K562 (cell line): Measurements from ENCODE around the gene ANKRD23. TPM values are rescaled to one million over a fixed set of nuclear protein-coding genes. Genes with fewer than 3 reads are reported as not detected.

Experiments
- AFF4 ChIP-seq: sonication (generic); formaldehyde crosslinking; IDR thresholded peaks from 2 replicates; pipeline ENCODE4 v1.8.0; 2023; ENCODE audit warnings: mild to moderate bottlenecking, missing genetic modification reagents
- BRD4 ChIP-seq: fragments of 200-600 bp; sonication (generic); IDR thresholded peaks from 2 replicates; pipeline ENCODE4 v1.6.1; 2017; ENCODE audit warnings: inconsistent platforms
- GTF3C2 ChIP-seq: IDR thresholded peaks from 3 replicates; pipeline ENCODE4 v1.6.1; 2011; ENCODE audit warnings: borderline replicate concordance, mild to moderate bottlenecking, moderate library complexity; ENCODE audit not compliant: insufficient read length; ENCODE audit errors: extremely low read depth
- IRF9 ChIP-seq: fragments of 450-650 bp; IDR thresholded peaks from 2 replicates; pipeline ENCODE4 v1.6.1; 2016; ENCODE audit warnings: missing biosample characterization, missing genetic modification characterization
- JUNB ChIP-seq: fragments of 450-650 bp; formaldehyde crosslinking; conservative IDR thresholded peaks from 2 replicates; pipeline ENCODE4 v1.4.0; 2020; ENCODE audit warnings: mild to moderate bottlenecking
- KDM5B ChIP-seq: fragments of 200-600 bp; sonication (generic); IDR thresholded peaks from 2 replicates; pipeline ENCODE4 v1.6.1; 2012; ENCODE audit warnings: low read depth, mild to moderate bottlenecking, moderate library complexity, low read length, control low read depth, inconsistent platforms; ENCODE audit not compliant: insufficient replicate concordance
- LCOR ChIP-seq: sonication (generic); formaldehyde crosslinking; IDR thresholded peaks from 2 replicates; pipeline ENCODE4 v1.8.0; 2022; ENCODE audit warnings: mild to moderate bottlenecking, missing genetic modification reagents
- MNT ChIP-seq, 2 experiments: fragments of 450-650 bp; conservative IDR thresholded peaks; 2 replicates each; pipeline ENCODE4 v1.6.1; 2017; ENCODE audit warnings: mild to moderate bottlenecking in 2 of 2, moderate library complexity in 2 of 2
- MXI1 ChIP-seq: IDR thresholded peaks from 2 replicates; pipeline ENCODE4 v1.6.1; 2011; ENCODE audit warnings: low read depth, mild to moderate bottlenecking, improper control_type of control experiment, low read length
- RBM14 ChIP-seq: fragments of 200-400 bp; formaldehyde crosslinking; IDR thresholded peaks from 2 replicates; pipeline ENCODE4 v1.6.1; 2018; ENCODE audit warnings: low read depth, mild to moderate bottlenecking, low read length, moderate library complexity, borderline replicate concordance; ENCODE audit not compliant: insufficient read depth
- SFPQ ChIP-seq: fragments of 200-400 bp; formaldehyde crosslinking; IDR thresholded peaks from 2 replicates; pipeline ENCODE4 v1.6.1; 2017; ENCODE audit warnings: mild to moderate bottlenecking, low read depth, low read length, moderate library complexity
- SRSF9 ChIP-seq: fragments of 200-400 bp; formaldehyde crosslinking; IDR thresholded peaks from 2 replicates; pipeline ENCODE4 v1.6.1; 2017; ENCODE audit warnings: low read depth, low read length, borderline replicate concordance
- YBX1 ChIP-seq: fragments of 450-650 bp; IDR thresholded peaks from 2 replicates; pipeline ENCODE4 v1.7.1; 2016; ENCODE audit warnings: mild to moderate bottlenecking
- ZNF507 ChIP-seq: conservative IDR thresholded peaks from 2 replicates; pipeline ENCODE4 v1.6.1; 2017; ENCODE audit warnings: missing genetic modification characterization, missing compliant biosample characterization
- ZNF830 ChIP-seq: fragments of 250-450 bp; sonication (Bioruptor Pico); IDR thresholded peaks from 2 replicates; pipeline ENCODE4 v1.5.0; 2021; ENCODE audit warnings: mild to moderate bottlenecking
- polyA plus RNA-seq, 8 experiments: library from polyadenylated mRNA; depleted of rRNA in 4 of 8; stranded (reverse) in 5 of 8; unstranded in 3 of 8; fragments of >200 nt; fragmentation: Nextera tagmentation in 2 of 8; fragmentation: Illumina TruSeq in 1 of 8; extraction: Ambion mirVana in 2 of 8; extraction: Trizol in 1 of 8; gene quantifications; 2 replicates each; pipeline versions ENCODE4 v1.2.1 to v1.2.3, GENCODE V29; 2011 to 2014; ENCODE audit warnings: inconsistent platforms in 1 of 8, missing spikeins in 1 of 8
- total RNA-seq, 7 experiments: library from RNA; depleted of rRNA in 6 of 7; stranded (reverse); fragments of >200 nt in 6 of 7; fragmentation: Illumina TruSeq in 2 of 7; extraction: Trizol in 2 of 7; gene quantifications; 2 replicates each; pipeline versions ENCODE4 v1.2.1 to v1.2.3, GENCODE V29; 2011 to 2021; ENCODE audit warnings: low replicate concordance in 1 of 7

The ANKRD23 gene
- total and polyA plus RNA-seq, 9 of the 15 experiments (the other 6 are each of a cell fraction or from before 2014, with no cell fraction given): 0.32 to 4.8 (median 2.8) TPM

GRCh38 chr2:96872591-96873349, 28.9 kb upstream of the ANKRD23 start (continued):
- TF ChIP-seq IRF9 (tag) (no peak), MNT (conservative IDR thresholded peaks at IDR 0.05) (no peak; a peak in 1 of 4 replicates), LCOR (CRISPR knock-in tag) (no peak; the same call in 1 of the 2 replicates), ZNF507 (tag) (no peak), ZNF830 (no peak), GTF3C2 (no peak), AFF4 (CRISPR knock-in tag) (0 out of 2 replicates have a peak, but pooled peaks have one; percentile 41), RBM14 (no peak), JUNB (CRISPR knock-in tag) (no peak), MXI1 (no peak), BRD4 (no peak), YBX1 (no peak), SFPQ (no peak), SRSF9 (no peak), KDM5B (peak; percentile 51)
